GM21786 (cell line): ENCODE data around the gene ZNF573.
"Not testable (repeated sequence)": the region's sequence is repeated elsewhere in the genome, so short reads cannot be mapped to it uniquely, and the experiment has no call there.

Experiments
- ATAC-seq: cut with Tn5 transposase; IDR thresholded peaks from one replicate; pipeline ENCODE4 v1.9.1; 2021; ENCODE audit not compliant: unreplicated experiment

ZNF573 gene

DNA sequence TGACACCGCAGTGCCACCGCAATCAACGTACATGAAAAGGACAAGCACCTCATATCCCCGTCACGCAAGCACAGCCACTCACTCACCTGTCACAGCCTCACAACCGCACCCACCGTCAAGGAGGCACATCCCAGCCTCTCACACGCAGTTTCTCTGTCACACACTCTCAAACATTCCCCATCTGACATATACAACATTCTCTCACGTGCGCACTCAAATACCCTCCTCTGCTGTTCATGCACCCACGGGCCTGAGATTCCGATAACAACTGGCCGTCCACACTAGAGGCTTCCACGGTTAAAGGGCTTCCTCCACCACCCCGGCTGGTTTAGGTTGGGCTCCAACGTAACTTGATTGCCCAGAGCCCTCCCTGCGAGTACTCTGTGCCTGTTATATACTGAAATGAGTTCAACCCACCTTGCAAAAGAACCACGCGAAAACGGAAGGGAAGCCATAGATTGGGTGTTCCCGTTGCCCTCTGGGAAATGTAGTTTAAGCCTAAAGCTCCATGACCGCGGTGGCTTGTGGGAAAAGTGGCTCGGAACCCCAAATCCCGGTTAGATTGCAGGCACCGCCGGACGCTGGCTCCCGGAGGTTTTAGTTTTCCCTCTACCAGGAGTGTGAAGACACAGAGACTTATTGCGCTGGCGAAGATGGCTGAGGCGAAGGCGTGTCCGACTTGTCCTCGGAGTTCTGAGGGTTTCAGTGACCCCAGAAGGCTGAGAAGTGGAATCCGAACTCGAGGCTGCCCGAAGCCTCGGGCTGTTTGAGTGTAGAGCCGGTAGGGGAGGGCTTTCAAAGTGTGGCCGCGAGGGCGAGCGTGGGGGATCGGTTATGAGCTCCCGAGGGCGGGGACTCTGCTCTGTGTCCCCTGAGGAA, at the start of gene ZNF573:
ZNF573 (minus strand) TSS at position 460 of the 879 bp plus-strand sequence. CDS start 5,857 bp downstream, outside the sequence.
- peak; percentile 79 for ATAC-seq

DNA sequence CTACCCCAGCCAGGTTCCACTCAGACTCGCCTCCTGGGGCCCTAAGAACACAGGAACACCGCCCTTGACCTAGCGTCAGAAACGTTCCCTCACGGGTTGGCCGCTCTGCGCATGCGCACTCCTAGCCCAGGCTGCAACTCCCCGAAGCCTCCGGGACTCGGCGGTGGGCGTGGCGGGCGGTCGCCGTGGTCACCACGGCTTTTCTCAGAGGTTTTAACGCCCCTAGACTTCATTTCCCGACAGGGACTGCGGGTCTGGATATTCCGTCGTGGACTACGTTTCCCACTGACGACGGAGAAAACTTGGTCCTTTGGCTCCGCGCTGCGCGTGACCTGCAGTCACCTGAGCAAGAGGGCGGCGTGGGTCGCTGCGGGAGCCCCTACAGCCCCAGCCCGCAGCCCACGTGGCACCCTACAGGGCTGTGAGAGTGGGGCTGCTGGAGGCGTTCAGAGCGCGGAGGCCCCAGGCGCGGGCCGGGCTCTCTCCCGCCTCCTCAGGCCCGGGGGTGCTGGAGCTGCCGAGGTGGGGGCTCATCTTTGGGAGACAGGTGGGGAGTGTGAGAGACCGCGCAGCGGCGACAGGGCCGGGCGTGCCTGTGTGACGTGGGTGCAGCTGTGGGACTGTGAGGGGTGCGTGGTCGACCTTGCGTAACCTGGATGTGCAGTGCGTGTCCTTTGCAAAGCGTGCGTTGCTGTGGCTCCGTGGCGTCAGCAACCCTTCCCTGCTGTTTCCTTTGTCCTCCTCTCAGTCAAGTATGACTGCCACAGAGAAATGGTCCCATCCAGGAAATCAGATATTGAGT, 38.0 kb upstream of the ZNF573 start:
- ATAC-seq: no peak

DNA sequence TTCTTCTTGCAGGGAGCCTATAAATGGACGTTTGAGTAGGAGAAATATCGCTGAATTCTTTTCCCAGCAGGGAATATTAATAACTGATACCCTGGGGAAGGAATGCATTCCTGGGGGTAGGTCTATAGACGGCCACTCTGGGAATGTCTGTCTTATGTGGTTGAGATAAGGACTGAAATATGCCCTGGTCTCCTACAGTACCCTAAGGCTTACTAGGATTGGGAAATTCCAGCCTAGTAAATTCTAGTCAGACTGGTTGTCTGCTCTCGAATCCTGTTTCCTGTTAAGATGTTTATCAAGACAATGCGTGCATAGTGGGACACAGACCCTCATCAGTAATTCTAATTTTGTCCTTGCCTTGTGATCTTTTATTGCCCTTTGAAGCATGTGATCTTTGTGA, 36.2 kb upstream of the ZNF573 start:
- ATAC-seq: not testable (repeated sequence)

DNA sequence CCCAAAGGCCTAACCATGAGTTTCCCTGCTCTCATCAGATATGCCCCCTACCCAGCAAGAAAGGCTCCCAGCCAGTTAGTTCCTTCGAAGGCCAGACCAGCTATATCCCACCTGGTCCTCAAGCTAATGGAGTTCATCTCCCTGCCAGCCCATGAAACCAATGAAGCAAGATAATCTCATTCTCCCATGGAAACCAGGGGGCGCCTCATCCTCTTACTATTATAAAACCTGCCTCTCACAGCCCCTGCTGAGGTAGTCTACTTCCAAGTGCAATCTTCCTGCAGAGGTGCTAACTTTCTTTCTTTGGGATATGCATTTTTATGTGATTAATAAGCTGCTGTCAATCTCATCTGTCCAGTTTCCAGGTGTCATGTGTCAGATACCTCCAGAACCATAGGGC, 34.0 kb upstream of the ZNF573 start:
- no peak for ATAC-seq

DNA sequence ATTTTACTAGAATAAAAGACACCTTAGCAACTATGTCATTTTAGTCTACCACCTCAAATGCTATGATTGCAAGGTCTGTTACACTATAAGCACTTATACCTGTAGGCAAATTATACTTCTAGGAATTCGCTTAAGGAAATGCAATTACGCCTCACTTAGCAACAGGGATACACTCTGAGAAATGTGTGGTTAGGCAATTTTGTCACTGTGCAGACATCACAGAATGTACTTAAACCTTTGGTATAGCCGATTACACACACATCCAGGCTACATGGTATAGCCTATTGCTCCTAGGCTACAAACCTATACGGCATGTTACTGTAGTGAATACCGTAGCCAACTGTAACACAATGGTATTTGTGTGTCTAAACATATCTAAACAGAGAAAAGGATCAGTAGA, 30.0 kb upstream of the ZNF573 start:
- no peak for ATAC-seq

DNA sequence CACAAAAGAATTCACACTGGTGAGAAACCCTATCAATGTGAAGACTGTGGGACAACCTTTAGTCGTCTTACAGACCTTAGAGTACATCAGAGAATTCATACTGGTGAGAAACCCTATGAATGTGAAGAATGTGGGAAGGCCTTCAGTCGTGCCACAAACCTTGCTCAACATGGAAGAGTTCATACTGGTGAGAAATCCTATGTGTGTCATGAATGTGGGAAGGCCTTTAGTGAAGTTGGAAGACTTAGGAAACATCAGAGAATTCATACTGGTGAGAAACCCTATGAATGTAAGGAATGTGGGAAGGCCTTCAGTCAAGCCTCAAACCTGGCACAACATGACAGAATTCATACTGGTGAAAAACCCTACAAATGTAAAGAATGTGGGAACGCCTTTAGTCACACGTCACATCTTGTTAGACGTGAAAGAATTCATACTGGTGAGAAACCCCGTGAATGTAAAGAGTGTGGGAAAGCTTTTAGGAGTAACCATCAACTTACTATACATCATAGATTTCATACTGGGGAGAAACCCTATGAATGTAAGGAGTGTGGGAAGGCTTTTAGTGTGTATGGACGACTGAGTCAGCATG, 24.0 kb upstream of the ZNF573 start:
- no peak for ATAC-seq

DNA sequence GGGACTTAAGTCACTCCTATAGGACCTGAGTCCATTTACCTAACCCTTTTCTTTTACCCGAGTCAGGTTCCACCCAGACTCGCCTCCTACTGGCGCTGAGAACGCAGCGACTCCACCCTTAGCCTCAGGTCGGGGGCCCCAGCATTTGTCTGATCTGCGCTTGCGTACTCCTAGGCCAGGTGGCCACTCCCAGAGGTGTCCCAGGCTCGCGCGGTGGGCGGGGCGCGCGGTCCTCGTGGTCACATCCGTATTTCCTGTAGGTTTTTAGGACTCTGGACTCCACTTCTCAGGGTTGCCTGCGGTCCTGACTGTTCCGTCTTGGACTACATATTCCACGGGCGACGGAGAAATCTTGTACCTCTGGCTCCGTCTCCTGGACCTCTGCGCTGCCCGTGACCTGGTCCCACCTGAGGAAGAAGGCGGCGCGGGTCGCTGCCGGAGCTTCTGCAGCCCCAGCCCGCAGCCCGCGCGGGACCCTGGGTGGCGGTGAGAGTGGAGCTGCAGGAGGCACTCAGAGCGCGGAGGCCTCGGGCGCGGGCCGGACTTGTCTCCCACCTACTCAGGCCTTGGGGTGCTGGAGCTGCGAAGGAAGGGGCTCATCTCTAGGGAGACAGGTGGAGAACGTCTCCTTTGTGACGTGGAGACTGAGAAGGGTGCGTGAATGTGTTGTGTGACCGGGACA, 11.0 kb upstream of the ZNF573 start:
- no peak for ATAC-seq

DNA sequence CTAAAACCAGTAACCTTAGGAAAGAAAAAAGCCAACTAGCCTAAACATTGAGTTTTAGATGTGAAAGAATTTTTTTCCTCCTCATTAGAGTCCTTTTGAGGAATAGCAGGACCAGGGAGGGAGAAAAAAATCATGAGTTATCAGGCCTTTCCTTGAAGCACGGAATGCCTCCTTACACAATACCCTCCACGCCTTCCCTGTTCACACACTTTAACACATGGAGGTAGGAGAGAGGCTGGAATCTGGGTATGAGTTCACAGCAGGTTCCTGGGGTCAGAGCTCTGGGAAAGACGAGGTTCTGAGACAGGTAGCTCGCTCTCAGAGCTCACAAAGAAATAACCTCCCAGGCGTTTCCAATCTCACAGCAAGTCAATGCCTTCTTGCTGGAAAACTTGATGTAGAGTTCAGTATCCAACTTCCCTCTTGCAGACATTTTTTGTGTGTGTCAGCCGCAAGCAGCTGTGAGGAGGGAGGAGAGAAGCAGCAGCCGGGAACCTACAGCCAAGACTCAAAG, 716 bp downstream of the ZNF573 start:
- no peak for ATAC-seq

DNA sequence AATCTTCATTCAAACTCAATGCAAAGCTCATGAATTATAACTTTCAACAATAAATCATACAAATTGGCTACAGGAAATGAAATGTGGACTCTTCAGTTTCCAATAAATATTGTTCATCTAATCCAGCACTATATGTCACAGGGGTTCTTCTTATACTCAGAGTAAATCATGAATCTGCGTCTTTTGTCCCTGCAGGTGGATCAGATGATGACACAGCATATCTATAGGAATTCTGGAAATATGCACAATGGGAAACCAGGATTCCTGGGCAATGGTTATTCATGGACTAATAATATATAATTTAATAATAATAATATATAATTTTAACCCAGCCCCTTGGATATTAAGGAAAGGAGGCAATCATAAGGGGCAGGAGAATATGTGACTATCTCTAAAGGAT, 8.4 kb downstream of the ZNF573 start:
- ATAC-seq: no peak

DNA sequence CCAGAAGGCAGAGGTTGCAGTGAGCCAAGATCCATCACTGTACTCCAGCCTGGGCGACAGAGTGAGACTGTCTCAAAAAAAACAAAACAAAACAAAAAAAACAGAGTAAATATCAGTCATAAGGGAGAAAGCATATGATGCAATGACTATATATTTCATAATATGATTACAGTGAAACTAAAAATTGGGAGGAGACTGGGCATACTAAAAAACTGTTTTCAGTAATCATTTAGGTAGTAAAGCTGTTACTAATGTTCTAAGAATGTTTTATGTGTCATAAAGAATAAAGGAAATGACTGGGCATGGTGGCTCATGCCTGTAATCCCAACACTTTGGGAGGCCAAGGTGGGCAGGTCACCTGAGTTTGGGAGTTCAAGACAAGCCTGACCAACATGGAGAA, 15.9 kb downstream of the ZNF573 start:
- ATAC-seq: no peak

DNA sequence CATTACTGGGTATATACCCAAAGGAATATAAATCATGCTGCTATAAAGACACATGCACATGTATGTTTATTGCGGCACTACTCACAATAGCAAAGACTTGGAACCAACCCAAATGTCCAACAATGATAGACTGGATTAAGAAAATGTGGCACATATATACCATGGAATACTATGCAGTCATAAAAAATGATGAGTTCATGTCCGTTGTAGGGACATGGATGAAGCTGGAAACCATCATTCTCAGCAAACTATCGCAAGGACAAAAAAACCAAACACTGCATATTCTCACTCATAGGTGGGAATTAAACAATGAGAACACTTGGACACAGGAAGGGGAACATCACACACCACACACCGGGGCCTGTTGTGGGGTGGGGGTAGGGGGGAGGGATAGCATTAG, 21.7 kb downstream of the ZNF573 start:
- not testable (repeated sequence) for ATAC-seq

DNA sequence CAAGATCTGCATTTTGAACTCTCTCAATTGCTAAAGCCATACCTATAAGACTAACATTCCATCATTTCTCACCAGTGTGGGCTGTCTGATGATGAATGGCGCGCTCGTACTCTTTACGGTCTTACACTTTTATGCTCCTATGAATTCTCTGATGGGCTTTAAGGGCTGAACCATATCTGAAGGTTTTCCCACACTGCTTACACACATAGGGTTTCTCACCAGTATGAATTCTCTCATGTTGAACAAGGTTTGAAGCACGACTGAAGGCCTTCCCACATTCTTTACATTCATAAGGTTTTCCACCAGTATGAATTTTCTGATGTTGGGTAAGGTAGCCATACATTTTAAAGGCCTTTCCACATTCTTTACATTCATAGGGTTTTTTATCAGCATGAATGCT, 41.0 kb downstream of the ZNF573 start:
- ATAC-seq: no peak

DNA sequence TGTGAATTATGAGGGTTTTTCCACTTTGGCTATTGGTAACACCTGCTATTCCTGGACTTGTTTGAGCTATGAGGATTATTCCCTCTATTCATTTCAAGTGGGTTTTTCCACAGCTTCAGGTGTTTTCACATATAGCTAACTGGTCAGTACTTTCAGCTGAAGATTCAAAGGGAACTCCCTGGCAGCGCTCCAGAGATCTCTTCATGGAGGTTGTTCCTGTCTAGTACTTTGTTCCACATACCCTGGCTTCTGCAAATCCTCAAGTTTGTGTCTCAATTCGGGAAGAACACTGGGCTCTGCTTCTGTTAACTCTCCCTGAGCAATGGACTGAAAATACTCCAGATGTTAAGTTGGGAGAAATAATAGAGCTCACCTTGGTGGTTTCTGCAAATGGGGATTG, 54.2 kb downstream of the ZNF573 start:
- no peak for ATAC-seq

DNA sequence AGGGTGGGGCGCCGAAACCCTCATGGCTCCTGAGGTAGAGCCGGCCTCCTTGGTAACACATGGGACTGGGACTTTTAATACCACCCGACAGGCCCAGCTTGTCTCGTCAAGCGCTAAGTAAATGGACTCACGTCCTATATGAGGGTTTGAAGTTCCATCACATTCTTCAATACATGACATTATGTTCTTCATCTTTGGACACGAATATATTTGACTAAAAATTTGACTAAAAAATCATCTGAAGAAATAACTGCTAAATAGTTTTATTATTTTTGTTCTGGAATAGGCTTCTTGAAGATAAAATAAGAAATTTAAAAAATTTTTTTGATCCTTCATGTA, 59.5 kb downstream of the ZNF573 start:
- ATAC-seq: no peak

DNA sequence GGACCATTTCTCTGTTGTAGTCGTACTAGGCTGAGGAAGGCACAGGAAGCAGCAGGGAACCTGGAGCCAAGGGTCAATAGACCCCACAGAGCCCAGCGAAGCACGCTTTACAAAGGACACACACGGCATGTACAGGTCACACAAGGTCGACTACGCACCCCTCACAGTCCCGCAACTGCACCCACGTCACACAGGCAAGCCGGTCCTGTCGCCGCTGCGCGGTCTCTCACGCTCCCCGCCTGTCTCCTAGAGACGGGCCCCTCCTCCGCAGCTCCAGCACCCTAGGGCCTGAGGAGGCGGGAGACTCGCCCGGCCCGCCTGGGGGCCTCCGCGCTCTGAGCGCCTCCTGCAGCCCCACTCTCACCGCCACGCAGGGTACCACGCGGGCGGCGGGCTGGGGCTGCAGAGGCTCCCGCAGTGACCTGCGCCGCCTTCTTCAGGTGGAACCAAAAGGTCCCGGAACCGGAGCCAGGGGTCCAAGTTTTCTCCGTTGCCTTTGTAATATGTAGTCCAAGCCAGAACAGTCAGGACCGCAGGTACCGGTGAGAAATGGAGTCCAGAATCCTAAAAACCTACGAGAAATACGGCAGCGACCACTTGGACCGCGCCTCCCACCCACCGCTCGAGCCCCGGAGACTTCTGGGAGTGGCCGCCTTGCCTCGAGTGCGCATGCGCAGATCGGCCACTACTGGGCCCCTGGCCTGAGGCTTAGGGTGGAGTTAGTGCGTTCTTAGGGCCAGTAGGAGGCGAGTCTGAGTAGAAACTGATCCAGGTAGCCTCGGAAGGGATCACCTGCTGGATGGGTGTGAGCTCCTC, 60.1 kb downstream of the ZNF573 start, which contains the start of gene ZNF607:
ZNF607 (minus strand) TSS at position 651 of the 816 bp plus-strand sequence. CDS start 8,143 bp downstream, outside the sequence.
- peak; percentile 93 for ATAC-seq

DNA sequence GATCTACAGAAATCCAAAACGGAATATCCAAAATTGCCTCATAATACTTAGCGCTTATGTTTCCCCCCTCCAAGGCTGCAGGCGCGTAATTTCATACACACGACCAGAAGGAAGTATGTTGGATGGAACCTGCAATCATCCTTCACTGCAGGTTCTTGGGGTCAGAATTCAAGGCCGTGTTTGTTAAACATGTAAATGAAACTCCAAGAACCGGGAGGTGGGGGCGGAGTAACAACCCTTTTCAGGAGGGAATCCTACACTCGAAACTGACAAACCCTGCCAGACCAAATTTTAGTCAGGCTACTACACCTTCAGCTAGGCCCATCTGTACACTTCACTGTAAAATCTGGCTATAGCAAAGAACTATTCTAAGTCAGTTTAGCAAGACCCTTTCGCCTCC, 61.1 kb downstream of the ZNF573 start:
- ATAC-seq: no peak

DNA sequence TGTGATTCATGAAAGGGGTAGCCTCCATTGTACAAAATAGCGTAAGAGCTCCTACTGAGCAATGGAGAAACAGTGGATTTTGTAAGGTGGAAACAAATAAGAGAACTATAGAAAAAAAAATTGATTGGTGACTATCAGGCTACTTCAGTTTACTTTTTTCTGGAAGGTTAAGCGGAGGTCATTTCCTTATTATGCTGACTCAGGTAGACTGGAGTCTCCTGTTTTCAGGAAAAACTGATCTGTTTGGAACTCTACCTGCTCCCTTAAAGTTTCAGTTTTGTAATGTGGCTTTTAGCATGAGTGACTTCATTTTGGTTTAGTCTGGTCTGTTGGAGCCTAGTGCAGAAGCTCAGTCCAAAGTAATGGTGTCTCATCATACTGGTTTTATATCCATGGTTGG, 63.2 kb downstream of the ZNF573 start:
- ATAC-seq: no peak

DNA sequence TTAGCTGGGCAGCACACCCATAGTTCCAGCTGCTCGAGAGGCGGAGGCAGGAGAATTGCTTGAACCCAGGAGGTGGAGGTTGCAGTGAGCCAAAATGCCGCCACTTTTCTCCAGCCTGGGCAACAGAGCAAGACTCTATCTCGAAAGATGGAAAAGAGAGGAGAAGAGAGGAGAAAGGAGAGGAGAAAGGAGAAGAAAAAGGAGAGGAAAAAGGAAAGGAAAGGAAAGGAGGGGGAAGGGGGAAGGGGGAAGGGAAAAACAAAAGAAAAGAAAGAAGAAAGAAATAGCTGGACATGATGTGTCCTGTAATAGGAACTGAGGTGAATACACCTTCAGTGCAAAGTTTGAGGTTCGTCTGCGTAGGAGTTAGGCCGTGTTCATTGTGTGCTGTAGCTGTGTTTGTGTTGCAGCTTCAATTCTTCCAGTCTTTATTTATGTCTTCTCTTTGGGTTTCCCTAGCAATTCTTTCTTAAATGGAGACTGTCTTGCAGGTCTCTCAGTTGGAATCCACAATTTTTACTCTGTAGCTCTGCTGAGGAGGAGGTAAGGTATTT, 73.3 kb downstream of the ZNF573 start:
- no peak for ATAC-seq

DNA sequence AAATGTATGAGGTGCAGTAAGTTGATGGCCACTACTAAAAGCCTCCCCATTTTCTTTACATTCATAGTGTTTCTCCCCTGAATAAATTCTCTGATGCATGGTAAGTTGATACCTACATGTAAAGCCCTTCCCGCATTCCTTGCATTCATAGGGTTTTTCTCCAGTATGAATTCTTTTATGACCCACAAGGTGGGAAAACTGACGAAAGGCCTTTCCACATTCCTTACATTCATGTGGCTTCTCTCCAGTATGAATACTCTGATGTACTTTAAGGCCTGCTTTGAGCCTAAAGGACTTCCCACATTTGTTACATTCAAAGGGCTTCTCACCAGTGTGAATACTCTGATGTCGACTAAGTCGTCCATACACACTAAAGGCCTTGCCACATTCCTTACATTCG, 80.3 kb downstream of the ZNF573 start:
- ATAC-seq: no peak

DNA sequence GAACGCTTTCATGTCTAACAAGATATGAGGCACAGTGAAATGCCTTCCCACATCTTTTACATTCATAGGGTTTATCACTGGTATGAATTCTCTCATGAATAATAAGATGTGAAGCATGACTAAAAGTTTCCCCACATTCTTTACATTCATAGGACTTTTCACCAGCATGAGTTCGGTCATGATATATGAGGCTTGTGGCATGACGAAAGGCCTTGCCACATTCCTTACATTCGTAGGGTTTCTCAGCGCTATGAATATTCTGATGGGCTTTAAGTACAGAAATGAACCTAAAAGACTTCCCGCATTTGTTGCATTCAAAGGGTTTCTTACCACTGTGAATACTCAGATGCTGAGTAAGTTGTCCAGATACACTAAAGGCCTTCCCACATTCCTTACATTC, 81.2 kb downstream of the ZNF573 start:
- no peak for ATAC-seq
